GM10266 (cell line): ENCODE measurements around the gene KIRREL3.

Source experiments
- DNase-seq: peaks from one replicate; pipeline ENCODE4 v3.0.0; 2012; ENCODE audit errors: extremely low spot score
- CTCF ChIP-seq: IDR thresholded peaks from 2 replicates; pipeline ENCODE4 v1.5.1; 2012; ENCODE audit warnings: mild to moderate bottlenecking, low read depth; ENCODE audit not compliant: control insufficient read depth, insufficient read depth; ENCODE audit errors: missing control alignments

Gene KIRREL3

GRCh38 chr11:126482586-126483108 lies 517.9 kb downstream of the KIRREL3 start:
- no peak for TF ChIP-seq CTCF
- no peak for DNase-seq

- no peak for DNase-seq
- TF ChIP-seq CTCF = no peak
Measured at GRCh38 chr11:126481303-126481680, 519.3 kb downstream of the KIRREL3 start.

GRCh38 chr11:126480410-126481302 lies 519.9 kb downstream of the KIRREL3 start:
- peak; percentile 82 for DNase-seq
- peak; percentile 93 for TF ChIP-seq CTCF

GRCh38 chr11:126480015-126480409 lies 520.6 kb downstream of the KIRREL3 start:
- DNase-seq = no peak
- no peak for TF ChIP-seq CTCF

- no peak for DNase-seq
- TF ChIP-seq CTCF = no peak
Measured at GRCh38 chr11:126479178-126479930, 521.2 kb downstream of the KIRREL3 start.

- no peak for TF ChIP-seq CTCF
- DNase-seq = no peak
Measured at GRCh38 chr11:126478466-126478865, 522.1 kb downstream of the KIRREL3 start.
